ENCODE measurements around the gene ING1. TPM values are rescaled to one million over a fixed set of nuclear protein-coding genes. Genes with fewer than 3 reads are reported as not detected.
"Not testable (repeated sequence)": the region's sequence is repeated elsewhere in the genome, so short reads cannot be mapped to it uniquely, and the experiment has no call there.

Gene ING1
- total and polyA plus RNA-seq, 8 donors: 9.3 to 24.3 (median 21.7) TPM

DNA sequence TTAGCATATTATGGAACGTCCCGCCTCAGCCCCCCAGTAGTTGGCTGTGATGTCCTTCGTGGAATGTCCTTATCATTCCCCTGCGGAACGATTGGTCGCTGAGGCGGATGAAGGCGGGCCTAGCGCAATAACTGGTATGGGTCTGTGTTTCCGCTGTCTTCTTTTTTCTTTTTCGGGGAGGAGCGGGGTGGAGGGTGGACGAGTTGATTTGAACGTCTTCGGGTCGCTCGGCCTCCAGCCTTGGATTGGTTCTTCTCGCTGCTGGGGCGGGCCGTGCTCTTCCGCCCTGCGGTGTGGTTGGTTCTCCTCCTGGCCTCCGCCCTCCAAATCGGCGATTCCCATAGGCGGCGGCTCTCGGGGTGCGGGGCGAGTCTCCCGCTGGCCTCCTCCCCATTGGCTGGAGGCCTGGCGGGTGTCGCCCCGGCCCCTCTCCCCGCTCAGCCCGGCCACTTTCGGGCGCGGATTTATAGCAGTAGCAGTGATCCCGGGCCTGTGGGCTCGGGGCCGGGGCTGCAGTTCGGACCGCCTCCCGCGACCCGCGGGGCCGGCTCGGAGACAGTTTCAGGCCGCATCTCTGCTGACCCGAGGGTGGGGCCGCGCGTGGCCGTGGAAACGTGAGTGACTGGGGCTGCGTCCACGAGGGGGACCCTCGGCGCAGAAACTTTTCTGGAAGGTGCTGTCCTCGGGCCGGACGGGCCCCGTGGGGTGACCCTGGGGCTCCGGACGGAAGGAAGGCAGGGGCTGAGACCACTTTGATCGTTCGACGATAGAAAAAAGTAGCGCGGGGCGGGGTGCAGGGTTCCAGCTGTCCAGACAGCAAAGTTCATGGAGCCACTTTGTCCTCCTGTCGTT, 2.1 kb downstream of the ING1 start:
- peak; percentile 72 for ATAC-seq
- peaks cover 22 to 30% of the 10 kb centered on the region in 2 donors for H3K4me1 ChIP-seq
- no peaks in the 10 kb centered on the region for H3K27me3 ChIP-seq
- peak overlapping the region; percentile 92 for H3K4me3 ChIP-seq
- no peaks in the 10 kb centered on the region for H3K9me3 ChIP-seq
- peaks cover 0 to 14% of the 10 kb centered on the region in 2 donors for H3K36me3 ChIP-seq
- peak; percentile 98 to 100 (median 98) for DNase-seq
- no peak for TF ChIP-seq CTCF (IDR thresholded peaks at IDR 0.05)
- H3K27ac ChIP-seq: peak overlapping the region; percentile 98 to 100
- intact Hi-C loops (cut with DNase I): no loop called here

DNA sequence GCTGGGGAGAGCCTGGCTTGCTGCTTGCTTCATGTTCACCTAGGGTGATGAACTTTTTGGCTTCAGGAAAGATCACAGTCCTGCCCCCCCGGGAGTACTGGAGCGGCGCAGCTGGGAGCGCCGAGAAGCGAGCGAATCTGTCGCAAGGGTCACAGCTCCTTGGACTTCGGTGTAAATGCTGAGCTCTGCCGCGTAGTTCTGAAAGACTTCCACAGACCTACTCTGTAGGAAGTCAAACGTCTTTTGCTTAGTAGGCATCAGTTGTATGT, 2.7 kb downstream of the ING1 start:
- H3K9me3 ChIP-seq: no peaks in the 10 kb centered on the region
- ATAC-seq (no peak), DNase-seq (peak in 1 of 4 donors; percentile 63)
- peak overlapping the region; percentile 79 to 92 for H3K4me3 ChIP-seq
- peaks cover 0 to 18% of the 10 kb centered on the region in 2 donors for H3K36me3 ChIP-seq
- H3K27ac ChIP-seq: peak overlapping the region; percentile 92 to 98
- TF ChIP-seq CTCF (IDR thresholded peaks at IDR 0.05): no peak
- no peaks in the 10 kb centered on the region for H3K27me3 ChIP-seq
- peaks cover 21 to 27% of the 10 kb centered on the region in 2 donors for H3K4me1 ChIP-seq
- intact Hi-C loops (cut with DNase I): no loop called here

- Histone ChIP-seq H3K9me3 (no peaks in the 10 kb centered on the region), H3K36me3 (peaks cover 0 to 24% of the 10 kb centered on the region in 2 donors), H3K27me3 (no peaks in the 10 kb centered on the region), H3K27ac (no peak overlapping the region), H3K4me1 (peaks cover 16 to 21% of the 10 kb centered on the region in 2 donors), H3K4me3 (no peak overlapping the region)
- TF ChIP-seq CTCF (IDR thresholded peaks at IDR 0.05): no peak
- peak in 1 of 4 donors; percentile 79 for DNase-seq
- no peak for ATAC-seq
- intact Hi-C loops (cut with DNase I): no loop called here
Observed at GRCh38 chr13:110719036-110719710, 5.7 kb downstream of the ING1 start.

GRCh38 chr13:110722971-110723370, 9.5 kb downstream of the ING1 start:
- H3K27me3 ChIP-seq: no peaks in the 10 kb centered on the region
- no peak for TF ChIP-seq CTCF (IDR thresholded peaks at IDR 0.05)
- intact Hi-C loops (cut with DNase I): no loop called here
- peaks cover 0 to 4% of the 10 kb centered on the region in 2 donors for H3K4me1 ChIP-seq
- DNase-seq (no peak), ATAC-seq (no peak)
- no peak overlapping the region for H3K4me3 ChIP-seq
- H3K27ac ChIP-seq: no peak overlapping the region
- H3K36me3 ChIP-seq: peaks cover 0 to 24% of the 10 kb centered on the region in 2 donors
- no peaks in the 10 kb centered on the region for H3K9me3 ChIP-seq

DNA sequence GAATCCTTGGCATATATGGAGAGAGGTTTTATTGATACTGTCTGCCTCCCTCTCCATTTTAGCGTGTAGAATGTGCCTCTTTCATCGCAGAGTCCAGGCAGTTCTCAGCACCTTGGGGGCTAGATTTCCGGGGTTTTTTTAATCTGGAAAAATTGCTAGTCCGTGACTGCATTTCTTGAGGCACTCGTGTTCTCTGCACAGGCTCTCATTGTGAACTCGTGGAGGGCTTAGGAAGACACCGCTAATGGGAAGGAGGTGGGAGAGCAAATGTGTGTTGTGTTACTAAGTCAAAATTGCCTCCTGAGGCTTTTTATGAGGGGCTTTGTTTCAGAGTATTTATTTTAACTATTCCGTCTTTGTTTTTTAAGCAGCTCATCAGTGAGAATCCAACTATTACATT, 10.1 kb downstream of the ING1 start:
- no peak for TF ChIP-seq CTCF (IDR thresholded peaks at IDR 0.05)
- Histone ChIP-seq H3K27ac (no peak overlapping the region), H3K27me3 (no peaks in the 10 kb centered on the region), H3K36me3 (peaks cover 0 to 24% of the 10 kb centered on the region in 2 donors), H3K4me1 (no peaks in the 10 kb centered on the region), H3K4me3 (no peak overlapping the region), H3K9me3 (no peaks in the 10 kb centered on the region)
- intact Hi-C loops (cut with DNase I): no loop called here
- DNase-seq (no peak), ATAC-seq (no peak)

DNA sequence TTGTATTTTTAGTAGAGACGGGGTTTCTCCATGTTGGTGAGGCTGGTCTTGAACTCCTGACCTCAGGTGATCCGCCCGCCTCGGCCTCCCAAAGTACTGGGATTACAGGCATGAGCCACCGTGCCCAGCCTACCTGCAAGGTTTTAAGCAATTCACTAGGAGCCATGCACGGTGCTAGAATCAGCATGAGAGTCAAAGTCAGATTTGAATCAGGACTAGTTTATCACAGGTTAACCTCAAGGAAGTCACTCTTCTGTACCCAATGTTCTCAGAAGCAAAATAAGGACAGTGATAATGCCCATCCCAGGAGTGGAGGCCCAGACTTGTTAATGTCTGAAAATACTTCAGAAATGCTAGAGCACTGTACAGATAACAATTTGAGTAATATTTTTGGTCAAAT, 12.7 kb downstream of the ING1 start:
- H3K27ac ChIP-seq; H3K9me3 ChIP-seq; H3K27me3 ChIP-seq; intact Hi-C loops (cut with DNase I); DNase-seq; ATAC-seq; H3K4me3 ChIP-seq; H3K36me3 ChIP-seq; H3K4me1 ChIP-seq: not testable (repeated sequence)

All from left lung (tissue), 10 donors.